Calu3 (cell line): ENCODE data around the gene FPR2. TPM values are rescaled to one million over a fixed set of nuclear protein-coding genes. Genes with fewer than 3 reads are reported as not detected.

Experiments used
- BruUV-seq: library from RNA; stranded (reverse); fragments of 400-500 nt; replicated peaks from 2 replicates; lab custom pipeline; 2021; lab: Mats Ljungman, UMichigan
- CTCF ChIA-PET: fragments of 300-600 bp; sonication (Branson Sonifier 250); formaldehyde crosslinking; loops from one replicate; lab custom pipeline; 2022; ENCODE audit warnings: antibody characterized with exemption; lab: Charles Lee
- DNase-seq: peaks from one replicate; pipeline ENCODE4 v3.0.0; 2022
- H3K27ac Mint-ChIP-seq: one replicate; pipeline ENCODE4 v1.8.0; 2022; ENCODE audit warnings: mixed read lengths; ENCODE audit not compliant: unreplicated experiment
- H3K27me3 Mint-ChIP-seq: one replicate; pipeline ENCODE4 v1.8.0; 2022; ENCODE audit warnings: mixed read lengths; ENCODE audit not compliant: unreplicated experiment
- H3K36me3 Mint-ChIP-seq: one replicate; pipeline ENCODE4 v1.8.0; 2022; ENCODE audit warnings: mild to moderate bottlenecking, moderate library complexity, mixed read lengths; ENCODE audit not compliant: insufficient read depth, unreplicated experiment
- H3K4me1 Mint-ChIP-seq: one replicate; pipeline ENCODE4 v1.8.0; 2022; ENCODE audit warnings: mild to moderate bottlenecking, low read depth, mixed read lengths; ENCODE audit not compliant: unreplicated experiment
- H3K4me3 Mint-ChIP-seq: one replicate; pipeline ENCODE4 v1.8.0; 2022; ENCODE audit warnings: mild to moderate bottlenecking, low read depth, moderate library complexity, mixed read lengths; ENCODE audit not compliant: unreplicated experiment
- H3K9me3 Mint-ChIP-seq: one replicate; pipeline ENCODE4 v1.8.0; 2022; ENCODE audit warnings: low read depth, mixed read lengths; ENCODE audit not compliant: unreplicated experiment
- intact Hi-C: fragments of 100-400 bp; cut with micrococcal nuclease; formaldehyde crosslinking; loops from one replicate; pipeline ENCODE4 v1.10.0; 2022; ENCODE audit not compliant: unreplicated experiment
- total RNA-seq: library from RNA; stranded (reverse); gene quantifications from 2 replicates; pipeline ENCODE4 v1.2.3, GENCODE V29; 2022
- TF ChIP-seq, protein P1 (sequence below): fragments of 200-600 bp; IDR thresholded peaks from one replicate; pipeline ENCODE4 v1.8.0; 2022; ENCODE audit warnings: antibody characterized with exemption; ENCODE audit not compliant: unreplicated experiment

The FPR2 gene
- total RNA-seq, 1 experiment from 2014 or later = not detected

DNA sequence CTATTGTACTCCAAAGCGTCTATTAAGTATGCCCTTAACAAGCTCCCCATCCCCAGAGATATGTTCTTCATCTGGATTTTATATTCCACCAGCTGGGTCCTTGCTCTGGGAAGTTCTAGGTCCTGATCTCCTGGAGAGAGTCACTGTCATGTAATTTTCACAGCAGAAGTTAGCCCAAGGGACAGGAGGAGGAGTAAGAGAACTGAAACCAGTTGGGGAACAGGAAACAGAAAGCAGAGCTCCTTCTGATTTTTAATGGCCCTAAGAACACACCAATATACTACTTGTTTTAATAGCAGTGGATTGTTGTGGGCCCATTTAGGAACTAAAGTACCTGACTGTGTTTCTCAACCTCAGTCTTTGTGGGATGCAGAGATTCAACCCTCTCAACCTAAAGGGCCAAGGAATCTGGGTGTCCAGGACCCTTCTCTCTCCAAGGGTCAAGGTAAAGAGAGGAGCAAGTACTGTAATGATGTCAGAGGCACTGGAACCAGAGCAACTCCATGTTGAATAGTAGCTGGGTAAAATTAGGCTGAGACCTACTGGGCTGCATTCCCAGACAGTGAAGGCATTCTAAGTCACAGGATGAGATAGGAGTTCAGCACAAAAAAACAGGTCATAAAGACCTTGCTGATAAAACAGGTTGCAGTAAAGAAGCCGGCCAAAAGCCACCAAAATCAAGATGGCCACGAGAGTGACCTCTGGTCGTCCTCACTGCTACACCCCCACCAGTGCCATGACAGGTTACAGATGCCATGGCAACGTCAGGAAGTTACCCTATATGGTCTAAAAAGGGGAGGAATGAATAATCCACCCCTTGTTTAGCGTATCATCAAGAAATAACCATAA is 25.9 kb downstream of the FPR2 start:
- intact Hi-C loops = no loop called here
- no TSS peak for BruUV-seq
- TF ChIP-seq, protein P1, sequence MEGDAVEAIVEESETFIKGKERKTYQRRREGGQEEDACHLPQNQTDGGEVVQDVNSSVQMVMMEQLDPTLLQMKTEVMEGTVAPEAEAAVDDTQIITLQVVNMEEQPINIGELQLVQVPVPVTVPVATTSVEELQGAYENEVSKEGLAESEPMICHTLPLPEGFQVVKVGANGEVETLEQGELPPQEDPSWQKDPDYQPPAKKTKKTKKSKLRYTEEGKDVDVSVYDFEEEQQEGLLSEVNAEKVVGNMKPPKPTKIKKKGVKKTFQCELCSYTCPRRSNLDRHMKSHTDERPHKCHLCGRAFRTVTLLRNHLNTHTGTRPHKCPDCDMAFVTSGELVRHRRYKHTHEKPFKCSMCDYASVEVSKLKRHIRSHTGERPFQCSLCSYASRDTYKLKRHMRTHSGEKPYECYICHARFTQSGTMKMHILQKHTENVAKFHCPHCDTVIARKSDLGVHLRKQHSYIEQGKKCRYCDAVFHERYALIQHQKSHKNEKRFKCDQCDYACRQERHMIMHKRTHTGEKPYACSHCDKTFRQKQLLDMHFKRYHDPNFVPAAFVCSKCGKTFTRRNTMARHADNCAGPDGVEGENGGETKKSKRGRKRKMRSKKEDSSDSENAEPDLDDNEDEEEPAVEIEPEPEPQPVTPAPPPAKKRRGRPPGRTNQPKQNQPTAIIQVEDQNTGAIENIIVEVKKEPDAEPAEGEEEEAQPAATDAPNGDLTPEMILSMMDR = no peak
- Mint-ChIP-seq H3K4me1 (no peaks in the 10 kb centered on the region), H3K9me3 (peaks cover 13% of the 10 kb centered on the region), H3K4me3 (no peak overlapping the region), H3K27me3 (no peaks in the 10 kb centered on the region), H3K36me3 (no peaks in the 10 kb centered on the region), H3K27ac (no peak overlapping the region)
- DNase-seq = no peak
- CTCF ChIA-PET = no interaction called here

DNA sequence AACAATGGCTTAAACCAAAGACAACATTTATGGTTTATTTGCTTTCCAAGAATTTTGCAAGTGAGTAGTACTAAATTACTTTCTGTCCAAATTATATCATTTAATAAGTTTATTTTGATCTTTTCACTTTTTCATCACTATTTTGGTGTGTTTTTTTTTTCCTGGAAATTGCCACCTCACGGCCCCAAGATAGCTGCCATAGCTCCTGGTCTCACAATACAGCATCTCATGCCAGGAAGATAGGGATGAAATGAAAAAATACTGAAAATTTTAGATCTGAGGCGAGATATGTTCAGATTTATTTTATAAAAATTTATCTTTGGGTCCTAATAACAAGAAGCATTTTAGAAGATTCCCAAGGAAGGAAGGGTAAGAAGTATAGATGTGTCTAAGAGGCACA is 27.0 kb downstream of the FPR2 start:
- intact Hi-C loops = no loop called here
- CTCF ChIA-PET = no interaction called here
- Mint-ChIP-seq H3K36me3 (no peaks in the 10 kb centered on the region), H3K4me1 (no peaks in the 10 kb centered on the region), H3K9me3 (peaks cover 16% of the 10 kb centered on the region), H3K27ac (no peak overlapping the region), H3K27me3 (no peaks in the 10 kb centered on the region), H3K4me3 (no peak overlapping the region)
- no TSS peak for BruUV-seq
- DNase-seq = no peak
- TF ChIP-seq, protein P1 = no peak

DNA sequence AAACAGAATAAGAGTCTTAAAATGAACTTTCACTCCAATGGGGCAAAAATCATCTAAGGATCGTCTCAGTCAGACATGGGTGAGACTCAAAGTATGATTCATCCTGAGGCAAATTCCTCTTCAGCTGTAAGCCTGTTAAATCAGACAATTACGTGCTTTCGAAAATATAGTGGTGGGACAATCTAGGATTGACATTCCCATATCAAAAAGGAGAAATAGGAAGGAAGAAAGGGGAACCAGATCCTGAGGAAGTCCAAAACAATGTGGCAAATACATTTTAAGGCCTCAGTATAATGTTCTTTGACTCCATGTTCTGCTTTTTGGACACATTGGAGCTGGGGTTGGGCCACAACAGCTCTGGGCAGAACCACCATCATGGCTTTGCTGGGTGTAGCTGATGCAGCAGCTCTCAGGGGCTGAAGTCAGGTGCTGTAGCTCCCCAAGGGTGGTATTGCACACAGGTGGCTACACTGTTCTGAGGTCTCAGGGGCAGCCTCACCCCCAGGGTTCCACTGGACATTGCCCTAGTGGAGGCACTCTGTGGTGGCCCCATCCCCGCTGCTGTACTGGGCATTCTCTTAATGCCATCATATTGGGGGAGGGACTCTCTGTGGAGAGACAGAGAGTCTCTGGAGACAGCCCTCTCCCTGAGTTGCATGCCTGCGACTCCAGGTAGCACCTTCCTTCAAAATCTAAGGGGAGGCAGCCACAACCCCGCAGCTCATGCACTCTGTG is 28.2 kb downstream of the FPR2 start:
- Mint-ChIP-seq H3K27me3 (no peaks in the 10 kb centered on the region), H3K36me3 (no peaks in the 10 kb centered on the region), H3K4me3 (no peak overlapping the region), H3K27ac (no peak overlapping the region), H3K9me3 (peaks cover 19% of the 10 kb centered on the region), H3K4me1 (no peaks in the 10 kb centered on the region)
- CTCF ChIA-PET = interaction anchor here (0.7 kb wide), 1 partner anchor 9 kb away, joined by 3 read pairs; no protein-coding TSS in a partner anchor
- intact Hi-C loops = no loop called here
- BruUV-seq = no TSS peak
- TF ChIP-seq, protein P1 = no peak
- no peak for DNase-seq

DNA sequence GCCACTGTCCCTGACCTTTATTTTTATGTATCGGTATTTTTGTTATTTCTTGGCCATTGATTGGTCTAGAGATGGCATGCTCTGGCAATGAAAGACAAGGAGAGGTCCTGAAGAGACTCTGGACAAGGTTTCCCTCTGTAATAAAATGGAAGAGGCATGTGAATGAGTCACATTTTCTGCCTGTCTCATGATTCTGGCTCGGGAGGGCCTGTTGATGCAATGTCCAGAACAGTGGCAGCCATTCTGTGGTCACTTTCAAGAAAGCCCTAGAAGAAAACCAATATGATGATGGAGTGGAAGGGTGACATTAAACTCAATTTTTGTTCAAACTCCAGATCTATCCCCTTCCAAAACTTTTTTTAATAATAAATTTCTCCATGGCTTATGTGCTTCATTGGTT is 32.0 kb downstream of the FPR2 start:
- no peak for DNase-seq
- BruUV-seq = no TSS peak
- Mint-ChIP-seq H3K9me3 (peaks cover 25% of the 10 kb centered on the region), H3K36me3 (no peaks in the 10 kb centered on the region), H3K4me3 (no peak overlapping the region), H3K4me1 (no peaks in the 10 kb centered on the region), H3K27ac (no peak overlapping the region), H3K27me3 (peaks cover 12% of the 10 kb centered on the region)
- TF ChIP-seq, protein P1 = no peak
- intact Hi-C loops = no loop called here
- CTCF ChIA-PET = no interaction called here
